Kidney epithelial cell (primary cell): ENCODE data around the gene NTNG1. TPM values are rescaled to one million over a fixed set of nuclear protein-coding genes. Genes with fewer than 3 reads are reported as not detected.

Source experiments
- DNase-seq: peaks from one replicate; pipeline ENCODE4 v3.0.0-alpha.2; 2010; ENCODE audit warnings: low read depth
- H3K27me3 ChIP-seq: 2 replicates; pipeline ENCODE4 v1.6.0; 2011; ENCODE audit warnings: low read length; ENCODE audit not compliant: control insufficient read depth, insufficient read depth
- H3K36me3 ChIP-seq: 2 replicates; pipeline ENCODE4 v1.5.1; 2011; ENCODE audit warnings: low read length; ENCODE audit not compliant: control insufficient read depth, insufficient read depth
- H3K4me3 ChIP-seq: 2 replicates; pipeline ENCODE4 v1.5.1; 2011; ENCODE audit warnings: low read depth, mild to moderate bottlenecking, control low read depth, low read length
- total RNA-seq: library from RNA; depleted of rRNA; stranded (reverse); fragments of >200 nt; gene quantifications from 2 replicates; pipeline ENCODE4 v1.2.3, GENCODE V29; 2015
- TF ChIP-seq, protein P1 (sequence below): IDR thresholded peaks from 2 replicates; pipeline ENCODE4 v1.5.1; 2011; ENCODE audit warnings: mild to moderate bottlenecking, moderate library complexity, low read length, control low read depth, inconsistent platforms; ENCODE audit not compliant: insufficient read depth, poor library complexity, severe bottlenecking

Gene NTNG1
- total RNA-seq, 1 donor from 2014 or later: 3.7 TPM

- Histone ChIP-seq H3K36me3 (no peaks in the 10 kb centered on the region), H3K27me3 (no peaks in the 10 kb centered on the region), H3K4me3 (no peak overlapping the region)
- TF ChIP-seq, protein P1, sequence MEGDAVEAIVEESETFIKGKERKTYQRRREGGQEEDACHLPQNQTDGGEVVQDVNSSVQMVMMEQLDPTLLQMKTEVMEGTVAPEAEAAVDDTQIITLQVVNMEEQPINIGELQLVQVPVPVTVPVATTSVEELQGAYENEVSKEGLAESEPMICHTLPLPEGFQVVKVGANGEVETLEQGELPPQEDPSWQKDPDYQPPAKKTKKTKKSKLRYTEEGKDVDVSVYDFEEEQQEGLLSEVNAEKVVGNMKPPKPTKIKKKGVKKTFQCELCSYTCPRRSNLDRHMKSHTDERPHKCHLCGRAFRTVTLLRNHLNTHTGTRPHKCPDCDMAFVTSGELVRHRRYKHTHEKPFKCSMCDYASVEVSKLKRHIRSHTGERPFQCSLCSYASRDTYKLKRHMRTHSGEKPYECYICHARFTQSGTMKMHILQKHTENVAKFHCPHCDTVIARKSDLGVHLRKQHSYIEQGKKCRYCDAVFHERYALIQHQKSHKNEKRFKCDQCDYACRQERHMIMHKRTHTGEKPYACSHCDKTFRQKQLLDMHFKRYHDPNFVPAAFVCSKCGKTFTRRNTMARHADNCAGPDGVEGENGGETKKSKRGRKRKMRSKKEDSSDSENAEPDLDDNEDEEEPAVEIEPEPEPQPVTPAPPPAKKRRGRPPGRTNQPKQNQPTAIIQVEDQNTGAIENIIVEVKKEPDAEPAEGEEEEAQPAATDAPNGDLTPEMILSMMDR: no peak
- DNase-seq: no peak
Observed at GRCh38 chr1:107378426-107378825, 237.6 kb downstream of the NTNG1 start.

DNA sequence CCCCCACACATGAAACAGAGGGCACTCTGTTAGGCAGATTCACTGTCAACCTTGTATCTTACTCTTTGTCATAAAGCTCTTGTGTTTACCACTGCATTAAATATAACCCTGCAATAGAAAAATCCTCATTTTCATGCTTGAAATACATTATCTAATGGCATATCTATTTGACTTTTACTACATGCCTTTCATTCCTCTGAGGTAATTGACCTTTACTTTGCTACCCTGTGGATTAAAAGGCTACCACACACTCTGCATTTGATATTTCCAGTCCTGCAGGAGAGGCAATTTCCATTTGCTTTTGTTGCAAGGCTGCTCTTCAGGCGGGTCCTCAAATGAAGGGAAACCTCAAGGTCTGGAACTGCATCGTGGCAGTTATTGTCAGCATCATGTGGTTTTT lies 238.0 kb downstream of the NTNG1 start:
- peak; percentile 31 for DNase-seq
- TF ChIP-seq, protein P1: no peak
- Histone ChIP-seq H3K27me3 (no peaks in the 10 kb centered on the region), H3K36me3 (no peaks in the 10 kb centered on the region), H3K4me3 (no peak overlapping the region)

GRCh38 chr1:107379826-107380225 lies 239.0 kb downstream of the NTNG1 start:
- TF ChIP-seq, protein P1: no peak
- no peaks in the 10 kb centered on the region for H3K36me3 ChIP-seq
- no peak for DNase-seq
- no peak overlapping the region for H3K4me3 ChIP-seq
- no peaks in the 10 kb centered on the region for H3K27me3 ChIP-seq

GRCh38 chr1:107389410-107390396 lies 248.9 kb downstream of the NTNG1 start:
- H3K36me3 ChIP-seq: no peaks in the 10 kb centered on the region
- no peak for DNase-seq
- H3K4me3 ChIP-seq: no peak overlapping the region
- TF ChIP-seq, protein P1: no peak
- no peaks in the 10 kb centered on the region for H3K27me3 ChIP-seq

- Histone ChIP-seq H3K27me3 (no peaks in the 10 kb centered on the region), H3K4me3 (no peak overlapping the region), H3K36me3 (peaks cover 3% of the 10 kb centered on the region)
- DNase-seq: no peak
- TF ChIP-seq, protein P1: no peak
Observed at GRCh38 chr1:107394301-107394700, 253.5 kb downstream of the NTNG1 start.
